Ishikawa (cell line): ENCODE results near the gene FSIP1.

Experiments
- FOXM1 ChIP-seq: IDR thresholded peaks from 2 replicates; pipeline ENCODE4 v1.6.1; 2012; ENCODE audit warnings: low read depth, borderline replicate concordance
- MAX ChIP-seq: IDR thresholded peaks from 2 replicates; pipeline ENCODE4 v1.6.1; 2012
- RAD21 ChIP-seq: IDR thresholded peaks from 2 replicates; pipeline ENCODE4 v1.6.1; 2012; ENCODE audit warnings: low read depth
- REST ChIP-seq: IDR thresholded peaks from 2 replicates; pipeline ENCODE4 v1.6.1; 2012; ENCODE audit warnings: low read depth, mild to moderate bottlenecking

GRCh38 chr15:39628144-39628508 lies 154.5 kb downstream of the FSIP1 start:
- TF ChIP-seq RAD21 (no peak), FOXM1 (no peak), REST (no peak), MAX (no peak)
